HG03280 (cell line): ENCODE data around the gene ATP9A.
"Not testable (repeated sequence)": the region's sequence is repeated elsewhere in the genome, so short reads cannot be mapped to it uniquely, and the experiment has no call there.

Experiments
- ATAC-seq: cut with Tn5 transposase; IDR thresholded peaks from one replicate; pipeline ENCODE4 v1.9.1; 2021; ENCODE audit warnings: mild to moderate bottlenecking, moderate library complexity; ENCODE audit not compliant: unreplicated experiment

The ATP9A gene

GRCh38 chr20:51757226-51757625 is 11.0 kb downstream of the ATP9A start:
- ATAC-seq: no peak

DNA sequence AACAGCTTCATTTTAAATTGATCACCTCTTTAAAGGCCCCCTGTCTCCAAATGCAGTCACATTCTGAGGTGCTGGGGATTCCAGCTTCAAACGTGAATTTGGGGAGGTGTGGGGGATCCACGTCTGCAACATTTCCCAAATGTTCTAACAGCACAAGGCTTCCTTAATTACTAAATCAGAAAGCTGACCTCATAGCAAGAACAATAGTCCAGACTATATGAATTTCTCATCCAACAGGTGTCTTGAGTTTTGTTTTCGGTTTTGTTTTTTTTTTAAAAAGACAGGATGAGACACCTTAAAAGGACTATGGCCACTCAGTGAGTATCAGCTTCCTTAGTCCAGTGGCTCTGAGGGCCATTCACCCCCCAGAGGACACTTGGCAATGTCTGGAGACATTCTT is 11.5 kb downstream of the ATP9A start:
- ATAC-seq: no peak

- not testable (repeated sequence) for ATAC-seq
These were observed 15.0 kb downstream of the ATP9A start for GRCh38 chr20:51753220-51753619.

GRCh38 chr20:51752343-51752951 is 15.7 kb downstream of the ATP9A start:
- ATAC-seq: no peak

DNA sequence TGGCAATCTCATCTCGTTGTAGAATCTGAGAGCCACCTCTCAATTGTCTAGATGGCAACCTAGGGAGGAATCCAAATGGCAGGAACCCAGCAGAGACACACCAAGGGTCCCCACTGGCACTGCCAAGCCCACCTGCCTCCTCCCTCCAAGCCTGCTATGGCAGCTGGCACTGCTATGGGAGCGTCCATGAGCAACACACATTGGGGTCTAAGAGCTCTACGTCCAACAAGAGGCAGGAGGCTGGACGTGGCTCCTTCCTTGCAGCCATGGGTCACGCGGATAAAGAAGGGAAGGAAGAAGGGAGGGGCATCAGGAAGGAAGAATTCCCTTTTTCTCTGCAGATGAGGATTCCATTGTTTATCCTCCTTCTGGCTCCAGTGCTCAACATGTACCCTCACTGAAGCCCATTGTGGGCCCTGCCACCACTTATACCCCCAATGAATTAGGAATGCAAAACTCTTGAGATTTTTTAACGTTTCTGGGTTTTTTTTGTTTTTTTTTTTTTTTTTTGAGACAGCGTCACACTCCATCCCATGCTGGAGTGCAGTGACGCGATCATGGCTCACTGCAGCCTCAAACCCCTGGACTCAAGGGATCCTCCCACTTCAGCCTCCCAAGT is 17.3 kb downstream of the ATP9A start:
- no peak for ATAC-seq

- ATAC-seq: no peak
These were observed 18.0 kb downstream of the ATP9A start for GRCh38 chr20:51750037-51750769.

DNA sequence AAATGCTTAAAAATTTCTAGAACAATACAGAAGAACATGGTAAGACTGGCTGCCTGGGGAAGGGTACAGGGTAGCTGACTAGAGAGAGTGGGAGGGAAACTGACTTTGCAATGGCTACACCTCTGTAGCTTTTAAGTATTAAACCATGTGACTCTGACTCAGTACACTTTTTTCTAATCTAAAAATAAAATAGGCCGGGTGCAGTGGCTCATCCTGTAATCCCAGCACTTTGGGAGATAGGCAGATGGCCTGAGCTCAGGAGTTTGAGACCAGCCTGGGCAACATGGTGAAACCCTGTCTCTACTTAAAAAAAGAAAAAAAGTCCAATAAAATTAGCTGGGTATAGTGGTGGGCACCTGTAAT is 18.5 kb downstream of the ATP9A start:
- ATAC-seq: no peak

DNA sequence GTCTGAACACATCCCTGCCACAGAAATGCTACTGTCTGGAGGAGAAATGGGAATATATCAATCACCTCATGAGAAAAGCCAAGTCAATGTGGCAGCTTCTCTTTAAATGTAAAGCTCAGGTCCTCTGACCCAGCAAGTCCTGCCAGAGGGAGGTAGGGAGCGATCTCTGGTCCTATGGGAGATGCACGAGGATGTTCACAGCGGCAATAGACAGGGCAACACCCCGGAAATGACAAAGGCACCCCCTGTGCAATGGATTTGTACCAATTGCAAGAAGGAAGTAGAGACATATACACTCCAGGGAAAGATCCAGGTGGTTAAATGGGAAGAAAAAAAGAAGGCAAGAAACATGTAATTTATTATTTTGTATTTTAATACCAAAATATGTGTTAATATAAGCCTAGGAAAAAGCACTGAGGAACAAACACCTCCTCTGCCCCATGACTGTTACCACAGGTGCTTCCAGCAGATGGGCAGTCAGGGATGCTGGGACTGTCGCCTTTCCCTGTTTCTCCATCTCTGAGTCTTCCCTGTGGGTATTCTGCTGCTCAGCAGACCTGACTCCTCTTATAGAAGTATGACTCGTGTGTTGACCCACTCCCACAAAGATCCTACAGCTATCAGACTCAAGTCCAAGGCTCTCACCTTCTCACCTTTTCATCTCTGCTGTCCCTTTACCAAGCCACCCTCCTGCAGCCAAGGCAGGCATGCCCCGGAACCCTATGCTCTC is 20.8 kb downstream of the ATP9A start:
- no peak for ATAC-seq

GRCh38 chr20:51745804-51746203 is 22.4 kb downstream of the ATP9A start:
- ATAC-seq: no peak

- ATAC-seq: no peak
These were observed 27.4 kb downstream of the ATP9A start for GRCh38 chr20:51740838-51741237.

DNA sequence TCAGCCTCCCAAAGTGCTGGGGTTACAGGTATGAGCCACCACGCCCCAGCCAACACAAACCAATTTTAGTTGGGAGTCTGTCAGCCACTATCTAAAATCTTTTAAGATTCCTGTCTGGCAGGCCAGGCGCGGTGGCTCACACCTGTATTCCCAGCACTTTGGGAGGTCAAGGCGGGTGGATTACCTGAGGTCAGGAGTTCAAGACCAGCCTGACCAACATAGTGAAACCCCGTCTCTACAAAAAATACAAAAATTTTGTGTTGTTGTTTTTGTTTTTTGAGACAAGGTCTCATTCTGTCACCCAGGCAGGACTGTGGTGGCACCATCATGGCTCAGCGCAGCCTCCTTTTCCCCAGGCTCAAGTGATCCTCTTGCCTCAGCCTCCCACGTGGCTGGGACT is 27.9 kb downstream of the ATP9A start:
- not testable (repeated sequence) for ATAC-seq

DNA sequence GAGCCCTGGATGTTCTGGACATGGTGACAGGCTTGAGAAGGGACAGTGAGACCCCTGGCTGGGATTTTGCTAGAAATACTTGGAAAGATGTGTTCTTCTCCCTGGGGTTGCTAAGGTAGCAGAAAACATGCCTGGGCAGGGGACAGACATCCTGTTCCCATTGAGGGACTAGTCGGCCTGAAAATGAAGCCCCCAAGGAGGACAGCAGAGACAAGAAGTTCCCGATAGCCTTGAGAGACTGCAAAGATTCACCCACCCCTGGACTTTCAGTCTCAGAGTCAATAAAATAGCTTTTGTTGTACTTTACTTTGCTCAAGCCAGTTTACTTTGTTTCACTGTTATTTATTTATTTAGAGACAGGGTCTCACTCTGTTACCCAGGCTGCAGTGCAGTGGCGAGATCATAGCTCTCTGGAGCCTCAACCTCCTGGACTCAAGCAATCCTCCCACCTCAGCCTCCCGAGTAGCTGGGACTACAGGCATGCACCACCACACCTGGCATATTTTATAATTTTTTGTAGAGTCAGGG is 28.4 kb downstream of the ATP9A start:
- no peak for ATAC-seq

DNA sequence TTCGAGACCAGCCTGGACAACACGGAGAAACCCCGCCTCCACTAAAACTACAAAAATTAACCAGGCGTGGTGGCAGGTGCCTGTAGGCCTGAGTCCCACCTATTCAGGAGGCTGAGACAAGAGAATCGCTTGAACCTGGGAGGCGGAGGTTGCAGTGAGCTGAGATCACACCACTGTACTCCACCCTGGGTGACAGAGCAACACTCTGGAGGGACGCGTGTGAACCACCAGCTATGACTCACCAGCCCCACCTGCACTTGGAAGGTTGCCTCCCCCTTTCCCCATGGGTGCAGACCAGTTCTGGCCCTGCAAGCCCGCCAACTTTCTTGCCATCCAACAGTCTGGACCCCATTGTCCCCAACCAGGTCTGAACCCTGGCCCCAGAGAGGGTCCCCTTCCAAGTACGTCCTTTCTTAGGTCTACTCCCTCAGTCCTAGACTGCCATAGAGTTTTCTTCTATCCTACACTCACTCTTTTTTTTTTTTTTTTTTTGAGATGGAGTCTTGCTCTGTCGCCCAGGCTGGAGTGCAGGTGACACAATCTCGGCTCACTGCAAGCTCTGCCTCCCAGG is 29.2 kb downstream of the ATP9A start:
- ATAC-seq: no peak

- ATAC-seq: not testable (repeated sequence)
These were observed 29.9 kb downstream of the ATP9A start for GRCh38 chr20:51738261-51738660.

DNA sequence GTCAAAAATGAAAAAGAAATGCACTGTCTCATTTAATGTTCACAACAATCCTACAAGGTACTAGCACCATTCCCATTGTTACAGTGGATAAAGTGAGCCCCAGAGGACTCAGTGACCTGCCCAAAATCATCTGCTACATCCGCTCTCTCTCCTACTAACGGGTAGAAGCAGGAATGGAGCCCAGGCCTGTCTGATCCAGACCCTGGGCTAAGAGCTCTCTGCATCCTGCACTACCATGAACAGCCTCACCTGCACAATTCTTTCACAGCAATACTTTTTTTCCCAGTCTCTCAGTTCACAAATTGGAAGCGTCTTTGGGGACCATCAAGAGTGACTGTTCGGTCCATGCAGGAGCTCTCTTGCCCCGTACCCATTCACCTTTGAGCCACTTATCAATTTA is 31.2 kb downstream of the ATP9A start:
- ATAC-seq: no peak

GRCh38 chr20:51735728-51736600 is 32.2 kb downstream of the ATP9A start:
- ATAC-seq: no peak

- ATAC-seq: no peak
These were observed 33.1 kb downstream of the ATP9A start for GRCh38 chr20:51734876-51735720.

DNA sequence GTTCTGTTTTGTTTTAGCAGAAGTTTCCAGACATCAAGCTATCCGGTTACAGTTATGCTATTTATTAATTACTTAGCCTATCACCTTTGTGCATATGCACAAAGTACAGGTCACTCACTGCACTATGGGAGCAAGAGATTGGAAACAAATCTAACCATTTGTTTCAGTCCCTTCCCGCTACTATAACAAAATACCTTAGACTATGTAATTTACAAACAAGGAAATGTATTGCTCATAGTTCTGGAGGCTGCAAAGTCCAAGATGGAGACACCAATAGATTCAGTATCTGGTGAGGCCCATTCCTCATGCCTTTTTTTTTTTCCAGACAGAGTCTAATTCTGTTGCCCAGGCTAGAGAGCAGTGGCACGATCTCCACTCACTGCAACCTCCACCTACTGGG is 35.1 kb downstream of the ATP9A start:
- ATAC-seq: no peak

GRCh38 chr20:51732096-51732791 is 35.9 kb downstream of the ATP9A start:
- no peak for ATAC-seq
